NB4 (cell line): ENCODE data around the gene SFT2D3.

ENCODE experiments used
- DNase-seq: peaks from one replicate; pipeline ENCODE4 v3.0.0; 2010; ENCODE audit warnings: low read depth
- H3K4me3 ChIP-seq: one replicate; pipeline ENCODE4 v1.5.1; 2011; ENCODE audit warnings: mild to moderate bottlenecking, low read depth, low read length, moderate library complexity
- CTCF ChIP-seq: IDR thresholded peaks from one replicate; pipeline ENCODE4 v1.5.1; 2012; ENCODE audit warnings: low read depth, low read length
- MAX ChIP-seq: IDR thresholded peaks from 2 replicates; pipeline ENCODE4 v1.6.1; 2011; ENCODE audit warnings: low read depth, low read length
- MYC ChIP-seq: IDR thresholded peaks from 2 replicates; pipeline ENCODE4 v1.6.1; 2011; ENCODE audit warnings: low read depth, low read length
- POLR2A ChIP-seq: IDR thresholded peaks from 2 replicates; pipeline ENCODE4 v1.6.1; 2011; ENCODE audit warnings: mild to moderate bottlenecking; ENCODE audit not compliant: insufficient read length; ENCODE audit errors: extremely low read depth

The SFT2D3 gene

GRCh38 chr2:127673291-127674069 is 27.8 kb upstream of the SFT2D3 start:
- peak; percentile 19 for DNase-seq
- TF ChIP-seq MYC (no peak), MAX (no peak), CTCF (no peak), POLR2A (no peak)
- H3K4me3 ChIP-seq, result no peak overlapping the region

GRCh38 chr2:127674241-127675209 is 26.8 kb upstream of the SFT2D3 start:
- H3K4me3 ChIP-seq, result no peak overlapping the region
- TF ChIP-seq CTCF (no peak), MYC (no peak), POLR2A (no peak), MAX (no peak)
- no peak for DNase-seq

GRCh38 chr2:127675331-127676261 is 25.7 kb upstream of the SFT2D3 start, which contains the start of gene LIMS2:
LIMS2 (minus strand) TSS chr2:127675530; CDS start chr2:127675024, 506 bp downstream.
- H3K4me3 ChIP-seq, result no peak within 1 kb of the TSS
- no peak for DNase-seq
- TF ChIP-seq CTCF (no peak), MAX (no peak), MYC (no peak), POLR2A (no peak)

- TF ChIP-seq POLR2A (no peak), MAX (no peak), CTCF (no peak), MYC (no peak)
- no peak overlapping the region for H3K4me3 ChIP-seq
- no peak for DNase-seq
Measured at GRCh38 chr2:127676906-127677305, 24.4 kb upstream of the SFT2D3 start.

- DNase-seq, result no peak
- TF ChIP-seq CTCF, result no peak
- TF ChIP-seq POLR2A, result no peak
- TF ChIP-seq MYC, result no peak
- TF ChIP-seq MAX, result no peak
- H3K4me3 ChIP-seq, result no peak overlapping the region
Measured at GRCh38 chr2:127678531-127678930, 22.8 kb upstream of the SFT2D3 start.
